Vagina (tissue), 2 donors: ENCODE results near the gene GTPBP6.
"Not testable (repeated sequence)": the region's sequence is repeated elsewhere in the genome, so short reads cannot be mapped to it uniquely, and the experiment has no call there.

Experiments used
- POLR2A ChIP-seq, 2 donors: fragments of 450-650 bp; IDR thresholded peaks; one replicate each; pipeline ENCODE4 v1.6.1; 2017; ENCODE audit warnings: antibody characterized with exemption in 2 of 2, mild to moderate bottlenecking in 2 of 2, moderate library complexity in 2 of 2
- POLR2AphosphoS5 ChIP-seq, 2 donors: sonication (generic); formaldehyde crosslinking; IDR thresholded peaks; one replicate each; pipeline ENCODE4 v1.9.0; 2017; ENCODE audit warnings: antibody characterized with exemption in 2 of 2, mild to moderate bottlenecking in 2 of 2, low read depth in 1 of 2; ENCODE audit not compliant: insufficient read depth in 1 of 2
- TF ChIP-seq, protein P1 (sequence below), 3 experiments: fragments of 450-650 bp in 2 of 3; fragments of 200-600 bp in 1 of 3; sonication (generic) in 1 of 3; IDR thresholded peaks; one replicate each; pipeline ENCODE4 v1.5.1; 2017 to 2019; ENCODE audit warnings: antibody characterized with exemption in 3 of 3, mild to moderate bottlenecking in 2 of 3, moderate library complexity in 2 of 3

GRCh38 chrX:351324-351641 is 32.7 kb upstream of the GTPBP6 start:
- TF ChIP-seq, protein P1, sequence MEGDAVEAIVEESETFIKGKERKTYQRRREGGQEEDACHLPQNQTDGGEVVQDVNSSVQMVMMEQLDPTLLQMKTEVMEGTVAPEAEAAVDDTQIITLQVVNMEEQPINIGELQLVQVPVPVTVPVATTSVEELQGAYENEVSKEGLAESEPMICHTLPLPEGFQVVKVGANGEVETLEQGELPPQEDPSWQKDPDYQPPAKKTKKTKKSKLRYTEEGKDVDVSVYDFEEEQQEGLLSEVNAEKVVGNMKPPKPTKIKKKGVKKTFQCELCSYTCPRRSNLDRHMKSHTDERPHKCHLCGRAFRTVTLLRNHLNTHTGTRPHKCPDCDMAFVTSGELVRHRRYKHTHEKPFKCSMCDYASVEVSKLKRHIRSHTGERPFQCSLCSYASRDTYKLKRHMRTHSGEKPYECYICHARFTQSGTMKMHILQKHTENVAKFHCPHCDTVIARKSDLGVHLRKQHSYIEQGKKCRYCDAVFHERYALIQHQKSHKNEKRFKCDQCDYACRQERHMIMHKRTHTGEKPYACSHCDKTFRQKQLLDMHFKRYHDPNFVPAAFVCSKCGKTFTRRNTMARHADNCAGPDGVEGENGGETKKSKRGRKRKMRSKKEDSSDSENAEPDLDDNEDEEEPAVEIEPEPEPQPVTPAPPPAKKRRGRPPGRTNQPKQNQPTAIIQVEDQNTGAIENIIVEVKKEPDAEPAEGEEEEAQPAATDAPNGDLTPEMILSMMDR (IDR thresholded peaks at IDR 0.05): not testable (repeated sequence)
- TF ChIP-seq POLR2A (IDR thresholded peaks at IDR 0.05); POLR2AphosphoS5 (IDR thresholded peaks at IDR 0.05; ENCODE audit: insufficient read depth in 1 of 2, low read depth in 1 of 2): not testable (repeated sequence)
